Lung (tissue), 12 donors: ENCODE data around the gene NLRC4. TPM values are rescaled to one million over a fixed set of nuclear protein-coding genes. Genes with fewer than 3 reads are reported as not detected.
A peak's percentile ranks its signal among the peaks of the same experiment; 100 is the strongest.

Experiments
- ATAC-seq: fragments of 200-7000 bp; cut with Tn5 transposase; one replicate; pipeline ENCODE4 v1.9.1; 2020; ENCODE audit warnings: moderate number of reproducible peaks; ENCODE audit not compliant: insufficient read depth, low FRiP score
- DNase-seq, 3 donors: peaks; one replicate each; pipeline ENCODE4 v3.0.0-alpha.2; 2013 to 2017
- H3K27ac ChIP-seq, 2 donors: one replicate each; pipeline ENCODE4 v1.5.1; 2013; ENCODE audit warnings: mild to moderate bottlenecking in 2 of 2, moderate library complexity in 2 of 2, control low read depth in 1 of 2, inconsistent platforms in 1 of 2, low read depth in 1 of 2, low read length in 1 of 2
- H3K27me3 ChIP-seq, 3 donors: one replicate each; pipeline ENCODE4 v1.5.1; 2013; ENCODE audit warnings: low read length in 2 of 3; ENCODE audit not compliant: control insufficient read depth in 3 of 3, insufficient read depth in 3 of 3
- H3K36me3 ChIP-seq, 4 donors: one replicate each; pipeline ENCODE4 v1.5.1; 2013; ENCODE audit warnings: low read length in 4 of 4, mild to moderate bottlenecking in 1 of 4, moderate library complexity in 1 of 4; ENCODE audit not compliant: control insufficient read depth in 4 of 4, insufficient read depth in 4 of 4
- H3K4me1 ChIP-seq, 5 donors: one replicate each; pipeline ENCODE4 v1.5.1; 2013; ENCODE audit warnings: low read length in 5 of 5, mild to moderate bottlenecking in 2 of 5, moderate library complexity in 1 of 5; ENCODE audit not compliant: control insufficient read depth in 5 of 5, insufficient read depth in 5 of 5
- H3K4me3 ChIP-seq: one replicate; pipeline ENCODE4 v1.5.1; 2013; ENCODE audit warnings: mild to moderate bottlenecking, control low read depth, moderate library complexity
- H3K9ac ChIP-seq, 2 donors: one replicate each; pipeline ENCODE4 v1.5.1; 2013; ENCODE audit warnings: low read length in 2 of 2, control low read depth in 1 of 2; ENCODE audit not compliant: insufficient read depth in 1 of 2
- H3K9me3 ChIP-seq, 4 donors: one replicate each; pipeline ENCODE4 v1.5.1; 2013; ENCODE audit warnings: low read length in 3 of 4, mild to moderate bottlenecking in 1 of 4, moderate library complexity in 1 of 4; ENCODE audit not compliant: control insufficient read depth in 4 of 4, insufficient read depth in 3 of 4
- WGBS, 2 donors: extraction: QIAGEN DNeasy Blood & Tissue Kit; methylation state at CpG; one replicate each; pipeline ENCODE4 v1.1.7; 2013; 5-methylcytosine and 5-hydroxymethylcytosine counted together
- polyA plus RNA-seq, 2 donors: library from polyadenylated mRNA; stranded (reverse); fragments of 200-250 nt; gene quantifications; one replicate each; pipeline ENCODE4 v1.2.1, GENCODE V29; 2013
- total RNA-seq, 2 donors: library from RNA; depleted of rRNA in 1 of 2; stranded (reverse); fragments of >200 nt in 1 of 2; gene quantifications; one replicate each; pipeline ENCODE4 v1.2.1, GENCODE V29; 2014 to 2021
- TF ChIP-seq, protein P1 (sequence below): IDR thresholded peaks from 2 replicates; pipeline ENCODE4 v1.5.1; 2012; ENCODE audit warnings: mild to moderate bottlenecking; ENCODE audit errors: control extremely low read depth, extremely low read depth
- donor health status: control.
- donor health status: control.
- donor health status: Bipolar disorder and iron deficiency.
- donor health status: healthy.
- donor health status: DM: yes; HTN: yes; CAD: no.

Gene NLRC4
- total and polyA plus RNA-seq, 4 donors = 3.8 to 18.2 (median 10.6) TPM

GRCh38 chr2:32250290-32250689 lies 14.4 kb downstream of the NLRC4 start:
- TF ChIP-seq, protein P1, sequence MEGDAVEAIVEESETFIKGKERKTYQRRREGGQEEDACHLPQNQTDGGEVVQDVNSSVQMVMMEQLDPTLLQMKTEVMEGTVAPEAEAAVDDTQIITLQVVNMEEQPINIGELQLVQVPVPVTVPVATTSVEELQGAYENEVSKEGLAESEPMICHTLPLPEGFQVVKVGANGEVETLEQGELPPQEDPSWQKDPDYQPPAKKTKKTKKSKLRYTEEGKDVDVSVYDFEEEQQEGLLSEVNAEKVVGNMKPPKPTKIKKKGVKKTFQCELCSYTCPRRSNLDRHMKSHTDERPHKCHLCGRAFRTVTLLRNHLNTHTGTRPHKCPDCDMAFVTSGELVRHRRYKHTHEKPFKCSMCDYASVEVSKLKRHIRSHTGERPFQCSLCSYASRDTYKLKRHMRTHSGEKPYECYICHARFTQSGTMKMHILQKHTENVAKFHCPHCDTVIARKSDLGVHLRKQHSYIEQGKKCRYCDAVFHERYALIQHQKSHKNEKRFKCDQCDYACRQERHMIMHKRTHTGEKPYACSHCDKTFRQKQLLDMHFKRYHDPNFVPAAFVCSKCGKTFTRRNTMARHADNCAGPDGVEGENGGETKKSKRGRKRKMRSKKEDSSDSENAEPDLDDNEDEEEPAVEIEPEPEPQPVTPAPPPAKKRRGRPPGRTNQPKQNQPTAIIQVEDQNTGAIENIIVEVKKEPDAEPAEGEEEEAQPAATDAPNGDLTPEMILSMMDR = no peak

DNA sequence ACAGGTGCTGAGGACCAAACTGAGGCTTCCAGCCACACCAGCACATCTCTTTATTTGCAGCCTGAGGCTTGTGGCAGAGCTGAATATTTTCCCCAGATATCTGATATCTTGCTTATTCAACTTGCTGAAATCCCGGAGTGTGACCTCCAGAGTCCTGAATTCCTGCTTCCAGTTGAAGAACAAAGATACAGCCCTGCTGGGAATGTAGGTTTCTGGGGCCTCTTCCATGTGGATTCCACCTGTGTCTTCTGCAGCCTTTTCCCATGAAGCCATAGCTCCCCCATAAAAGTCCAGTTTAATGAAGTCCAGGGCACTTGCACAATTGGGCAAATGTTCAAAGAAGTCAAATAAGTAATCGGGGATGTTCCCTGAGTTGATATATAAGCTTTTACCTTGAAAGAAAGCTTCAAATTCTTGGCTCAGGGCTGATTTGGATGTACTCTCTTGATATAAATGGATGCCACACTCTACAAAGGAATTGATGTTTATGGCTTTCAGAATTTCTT lies 14.9 kb downstream of the NLRC4 start:
- 91 to 94% methylated on average over 2 of the region's 2 CpGs for WGBS, 2 donors
- TF ChIP-seq, protein P1 = no peak
- Histone ChIP-seq H3K4me1 (no peaks in the 10 kb centered on the region), H3K27ac (no peak overlapping the region), H3K9me3 (no peaks in the 10 kb centered on the region), H3K9ac (no peak overlapping the region), H3K27me3 (no peaks in the 10 kb centered on the region), H3K36me3 (no peaks in the 10 kb centered on the region), H3K4me3 (no peak overlapping the region)
- DNase-seq (no peak), ATAC-seq (no peak)

More at GRCh38 chr2:32250290-32250689, 14.4 kb downstream of the NLRC4 start:
- no peak for DNase-seq
- Histone ChIP-seq H3K36me3 (no peaks in the 10 kb centered on the region), H3K4me3 (no peak overlapping the region), H3K9ac (no peak overlapping the region), H3K9me3 (no peaks in the 10 kb centered on the region), H3K27me3 (no peaks in the 10 kb centered on the region), H3K4me1 (no peaks in the 10 kb centered on the region), H3K27ac (no peak overlapping the region)
- 84 to 88% methylated on average over 10 of the region's 10 CpGs for WGBS, 2 donors
- no peak for ATAC-seq

DNA sequence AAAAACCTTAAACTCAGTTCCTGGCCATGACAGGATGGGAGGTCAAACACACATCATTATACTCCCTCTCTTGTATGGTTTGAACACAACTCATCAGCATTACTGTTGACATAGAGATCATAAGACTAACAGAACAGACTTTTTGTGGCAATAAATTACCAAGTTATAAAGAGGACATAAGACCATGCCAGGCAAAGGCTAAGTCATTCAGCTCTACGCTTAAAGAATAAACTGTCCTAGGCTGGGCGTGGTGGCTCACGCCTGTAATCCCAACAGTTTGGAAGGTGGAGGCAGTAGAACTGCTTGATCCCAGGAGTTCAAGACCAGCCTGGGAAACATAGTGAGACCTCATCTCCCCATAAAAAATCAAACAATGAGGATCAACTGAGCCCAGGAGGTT lies 16.4 kb downstream of the NLRC4 start:
- DNase-seq (no peak), ATAC-seq (no peak)
- Histone ChIP-seq H3K27me3 (no peaks in the 10 kb centered on the region), H3K36me3 (no peaks in the 10 kb centered on the region), H3K9ac (no peak overlapping the region), H3K27ac (no peak overlapping the region), H3K4me1 (no peaks in the 10 kb centered on the region), H3K4me3 (no peak overlapping the region), H3K9me3 (no peaks in the 10 kb centered on the region)
- TF ChIP-seq, protein P1 = no peak
- WGBS, 2 donors = 97 to 99% methylated on average over 3 of the region's 3 CpGs

- H3K9ac ChIP-seq = no peak overlapping the region
- no peaks in the 10 kb centered on the region for H3K4me1 ChIP-seq
- no peak for ATAC-seq
- WGBS, 2 donors = 65 to 86% methylated on average over 4 of the region's 4 CpGs
- H3K27ac ChIP-seq = no peak overlapping the region
- no peaks in the 10 kb centered on the region for H3K27me3 ChIP-seq
- no peaks in the 10 kb centered on the region for H3K9me3 ChIP-seq
- DNase-seq = peak in 1 of 3 donors; percentile 2
- TF ChIP-seq, protein P1 = no peak
- H3K4me3 ChIP-seq = no peak overlapping the region
- H3K36me3 ChIP-seq = no peaks in the 10 kb centered on the region
Measured at GRCh38 chr2:32246911-32247310, 17.8 kb downstream of the NLRC4 start.
